GM18868 (cell line): ENCODE measurements around the gene STK39.
A peak's percentile ranks its signal among the peaks of the same experiment; 100 is the strongest.
"Not testable (repeated sequence)": the region's sequence is repeated elsewhere in the genome, so short reads cannot be mapped to it uniquely, and the experiment has no call there.

ENCODE experiments used
- ATAC-seq: cut with Tn5 transposase; IDR thresholded peaks from one replicate; pipeline ENCODE4 v1.9.1; 2021; ENCODE audit warnings: mild to moderate bottlenecking, moderate library complexity; ENCODE audit not compliant: unreplicated experiment

The STK39 gene

GRCh38 chr2:168143813-168144212, 103.6 kb downstream of the STK39 start:
- no peak for ATAC-seq

- no peak for ATAC-seq
Measured at GRCh38 chr2:168140892-168141291, 106.5 kb downstream of the STK39 start.

- no peak for ATAC-seq
Measured at GRCh38 chr2:168139852-168140251, 107.5 kb downstream of the STK39 start.

- no peak for ATAC-seq
Measured at GRCh38 chr2:168138901-168139300, 108.5 kb downstream of the STK39 start.

GRCh38 chr2:168138374-168138773, 109.0 kb downstream of the STK39 start:
- ATAC-seq: no peak

GRCh38 chr2:168137510-168138180, 109.8 kb downstream of the STK39 start:
- no peak for ATAC-seq

- ATAC-seq: peak; percentile 71
Measured at GRCh38 chr2:168136392-168136977, 110.9 kb downstream of the STK39 start.

- ATAC-seq: no peak
Measured at GRCh38 chr2:168135630-168136029, 111.8 kb downstream of the STK39 start.

GRCh38 chr2:168135121-168135520, 112.3 kb downstream of the STK39 start:
- ATAC-seq: no peak

- no peak for ATAC-seq
Measured at GRCh38 chr2:168134485-168134884, 112.9 kb downstream of the STK39 start.

- ATAC-seq: no peak
Measured at GRCh38 chr2:168132389-168132788, 115.0 kb downstream of the STK39 start.

GRCh38 chr2:168130346-168130745, 117.0 kb downstream of the STK39 start:
- ATAC-seq: no peak

GRCh38 chr2:168127371-168127770, 120.0 kb downstream of the STK39 start:
- no peak for ATAC-seq

- ATAC-seq: not testable (repeated sequence)
Measured at GRCh38 chr2:168122210-168122609, 125.2 kb downstream of the STK39 start.

- ATAC-seq: no peak
Measured at GRCh38 chr2:168120730-168121129, 126.7 kb downstream of the STK39 start.

- ATAC-seq: no peak
Measured at GRCh38 chr2:168120310-168120709, 127.1 kb downstream of the STK39 start.

- peak; percentile 61 for ATAC-seq
Measured at GRCh38 chr2:168119515-168120141, 127.8 kb downstream of the STK39 start.

- ATAC-seq: peak; percentile 77
Measured at GRCh38 chr2:168118733-168119514, 128.5 kb downstream of the STK39 start.

GRCh38 chr2:168116448-168116847, 130.9 kb downstream of the STK39 start:
- ATAC-seq: no peak

GRCh38 chr2:168114619-168115018, 132.8 kb downstream of the STK39 start:
- ATAC-seq: no peak

- no peak for ATAC-seq
Measured at GRCh38 chr2:168114040-168114439, 133.4 kb downstream of the STK39 start.

GRCh38 chr2:168107322-168107721, 140.1 kb downstream of the STK39 start:
- no peak for ATAC-seq
